Right atrium auricular region (tissue), 2 donors: ENCODE measurements around the gene ANAPC4. TPM values are rescaled to one million over a fixed set of nuclear protein-coding genes. Genes with fewer than 3 reads are reported as not detected.
"Not testable (repeated sequence)": the region's sequence is repeated elsewhere in the genome, so short reads cannot be mapped to it uniquely, and the experiment has no call there.

Experiments used
- DNase-seq: peaks from one replicate; pipeline ENCODE4 v3.0.0-alpha.2; 2019; ENCODE audit warnings: low spot score
- H3K27ac ChIP-seq, 2 donors: fragments of 200-600 bp; sonication (generic); 1 replicate in 1 of 2; 2 replicates in 1 of 2; pipeline ENCODE4 v1.5.1; 2016 to 2019
- H3K27me3 ChIP-seq, 2 donors: fragments of 200-600 bp; sonication (generic); one replicate each; pipeline versions ENCODE4 v1.5.1 to v1.6.0; 2017 to 2019
- H3K36me3 ChIP-seq: fragments of 200-600 bp; sonication (generic); one replicate; pipeline ENCODE4 v1.5.1; 2016
- H3K4me1 ChIP-seq, 2 donors: fragments of 200-600 bp; sonication (generic); one replicate each; pipeline versions ENCODE4 v1.5.1 to v1.6.0; 2017 to 2019
- H3K4me3 ChIP-seq, 2 donors: fragments of 200-600 bp; sonication (generic); 1 replicate in 1 of 2; 2 replicates in 1 of 2; pipeline ENCODE4 v1.5.1; 2017 to 2019; ENCODE audit warnings: mild to moderate bottlenecking in 1 of 2, moderate library complexity in 1 of 2
- H3K9me3 ChIP-seq, 2 donors: fragments of 200-600 bp; sonication (generic); one replicate each; pipeline ENCODE4 v1.5.1; 2019
- total RNA-seq, 2 donors: library from RNA; depleted of rRNA; stranded (reverse); fragments of >200 nt; gene quantifications; one replicate each; pipeline ENCODE4 v1.1.0, GENCODE V29; 2016
- TF ChIP-seq, protein P1 (sequence below), 2 donors: fragments of 200-600 bp; sonication (generic); IDR thresholded peaks; one replicate each; pipeline ENCODE4 v1.5.1; 2019; ENCODE audit warnings: antibody characterized with exemption in 2 of 2

The ANAPC4 gene
- total RNA-seq, 2 donors from 2014 or later, result 9.9 to 10.3 TPM

DNA sequence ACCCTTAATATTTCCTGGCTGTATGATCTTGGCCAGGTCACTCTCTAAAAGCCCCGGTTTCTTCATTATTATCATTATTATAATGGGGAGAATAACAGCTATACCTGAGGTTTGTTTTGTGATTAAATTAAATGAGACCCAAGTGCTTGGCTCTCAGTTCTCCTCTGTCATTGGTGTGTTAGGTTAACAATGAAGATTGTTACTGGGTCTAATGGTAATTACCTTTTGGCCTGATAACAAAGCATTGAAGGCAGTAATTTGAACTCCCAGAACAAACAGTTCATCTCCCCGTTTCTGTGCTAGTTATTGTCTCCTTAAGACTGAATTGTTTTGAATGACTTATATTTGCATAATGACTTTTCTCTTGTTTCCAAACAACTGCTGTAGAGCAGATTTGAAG is 6.8 kb upstream of the ANAPC4 start:
- H3K27me3 ChIP-seq, result no peaks in the 10 kb centered on the region
- no peaks in the 10 kb centered on the region for H3K9me3 ChIP-seq
- H3K4me1 ChIP-seq, result no peaks in the 10 kb centered on the region
- H3K27ac ChIP-seq, result no peak overlapping the region
- H3K36me3 ChIP-seq, result peaks cover 14% of the 10 kb centered on the region
- DNase-seq, result no peak
- no peak overlapping the region for H3K4me3 ChIP-seq
- TF ChIP-seq, protein P1, sequence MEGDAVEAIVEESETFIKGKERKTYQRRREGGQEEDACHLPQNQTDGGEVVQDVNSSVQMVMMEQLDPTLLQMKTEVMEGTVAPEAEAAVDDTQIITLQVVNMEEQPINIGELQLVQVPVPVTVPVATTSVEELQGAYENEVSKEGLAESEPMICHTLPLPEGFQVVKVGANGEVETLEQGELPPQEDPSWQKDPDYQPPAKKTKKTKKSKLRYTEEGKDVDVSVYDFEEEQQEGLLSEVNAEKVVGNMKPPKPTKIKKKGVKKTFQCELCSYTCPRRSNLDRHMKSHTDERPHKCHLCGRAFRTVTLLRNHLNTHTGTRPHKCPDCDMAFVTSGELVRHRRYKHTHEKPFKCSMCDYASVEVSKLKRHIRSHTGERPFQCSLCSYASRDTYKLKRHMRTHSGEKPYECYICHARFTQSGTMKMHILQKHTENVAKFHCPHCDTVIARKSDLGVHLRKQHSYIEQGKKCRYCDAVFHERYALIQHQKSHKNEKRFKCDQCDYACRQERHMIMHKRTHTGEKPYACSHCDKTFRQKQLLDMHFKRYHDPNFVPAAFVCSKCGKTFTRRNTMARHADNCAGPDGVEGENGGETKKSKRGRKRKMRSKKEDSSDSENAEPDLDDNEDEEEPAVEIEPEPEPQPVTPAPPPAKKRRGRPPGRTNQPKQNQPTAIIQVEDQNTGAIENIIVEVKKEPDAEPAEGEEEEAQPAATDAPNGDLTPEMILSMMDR (IDR thresholded peaks at IDR 0.05), result no peak

DNA sequence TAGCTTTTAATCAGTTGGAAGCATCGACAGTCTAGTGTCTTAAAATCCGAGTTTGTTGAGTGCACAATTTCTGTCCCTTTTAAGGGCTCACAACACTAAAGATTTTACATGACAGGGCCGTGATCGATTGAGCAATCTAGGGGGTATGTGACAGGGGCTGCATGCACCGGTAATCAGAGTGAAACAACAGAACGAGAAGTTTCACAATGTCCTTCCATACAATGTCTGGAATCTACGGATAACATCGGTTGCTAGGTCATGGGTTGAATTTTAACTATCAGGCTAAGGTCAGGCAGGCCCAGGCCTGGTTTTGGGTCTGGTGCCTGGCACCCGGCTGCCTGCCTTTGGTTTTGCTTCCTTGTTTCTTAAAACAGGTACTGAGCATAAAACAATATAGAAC is 4.5 kb upstream of the ANAPC4 start:
- not testable (repeated sequence) for H3K27me3 ChIP-seq, H3K27ac ChIP-seq, DNase-seq, H3K4me3 ChIP-seq, H3K4me1 ChIP-seq, H3K9me3 ChIP-seq
- peaks cover 14% of the 10 kb centered on the region for H3K36me3 ChIP-seq

DNA sequence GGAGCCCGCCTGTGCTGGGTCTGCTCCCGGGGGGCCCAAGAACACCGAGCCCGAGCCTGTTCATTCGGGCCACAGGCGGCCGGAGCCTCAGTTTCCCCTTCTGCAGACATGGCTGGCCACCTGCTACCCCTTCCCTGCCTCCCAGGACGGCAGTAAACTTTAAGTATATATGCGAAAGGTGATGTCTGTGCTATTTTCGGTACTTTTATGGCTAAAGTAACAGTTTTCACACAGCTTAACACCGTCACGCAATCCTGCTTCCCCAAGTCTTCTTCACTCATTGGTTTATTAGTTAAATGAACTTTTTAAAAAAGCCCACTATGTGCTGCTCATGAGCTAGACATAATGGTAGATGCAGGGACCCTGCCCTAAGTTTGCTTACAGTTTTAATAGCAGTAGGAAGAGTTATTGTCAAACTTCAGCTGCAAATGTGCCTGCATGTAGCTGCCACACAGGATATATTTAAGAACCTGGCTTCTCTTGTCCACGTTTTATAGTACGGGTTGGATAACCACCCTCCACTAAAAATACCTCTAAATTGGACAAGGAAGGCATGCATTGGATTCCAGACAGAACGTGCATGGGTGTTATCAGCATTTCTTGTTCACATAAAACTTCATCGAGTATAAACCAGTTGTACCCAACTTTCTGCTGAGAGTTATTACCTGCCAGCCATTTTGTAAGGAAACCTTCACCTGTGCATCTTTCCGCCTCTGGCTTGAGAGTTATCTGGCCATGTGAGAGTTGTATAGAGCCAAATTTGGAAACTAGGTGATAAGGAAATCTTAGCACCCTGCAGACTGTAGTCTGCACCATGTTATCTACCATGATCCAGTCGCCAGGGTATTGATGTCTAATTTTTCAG is 741 bp downstream of the ANAPC4 start:
- Histone ChIP-seq H3K4me3 (peak overlapping the region; percentile 87), H3K27me3 (no peaks in the 10 kb centered on the region), H3K4me1 (peaks cover 0 to 28% of the 10 kb centered on the region in 2 donors), H3K36me3 (peaks cover 7% of the 10 kb centered on the region), H3K9me3 (no peaks in the 10 kb centered on the region), H3K27ac (peak overlapping the region; percentile 76 to 79)
- no peak for DNase-seq
- TF ChIP-seq, protein P1 (IDR thresholded peaks at IDR 0.05), result no peak

DNA sequence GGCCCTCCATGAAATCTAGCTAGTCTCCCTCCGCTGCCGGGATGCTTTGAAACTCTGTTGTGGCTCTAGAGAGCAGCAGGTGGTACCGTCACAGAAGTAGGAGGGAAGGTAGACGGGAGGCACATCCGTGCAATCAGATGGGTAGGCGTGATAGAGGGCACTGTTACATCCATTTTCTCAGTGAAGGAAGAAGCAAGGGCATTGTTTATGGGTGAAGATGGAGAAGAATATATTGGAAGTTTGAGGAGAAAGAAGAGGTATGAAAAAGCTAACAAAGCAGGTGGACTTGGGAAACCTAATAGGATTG is 1.3 kb downstream of the ANAPC4 start:
- TF ChIP-seq, protein P1 (IDR thresholded peaks at IDR 0.05), result no peak
- Histone ChIP-seq H3K27ac (no peak overlapping the region), H3K27me3 (no peaks in the 10 kb centered on the region), H3K4me1 (peaks cover 0 to 28% of the 10 kb centered on the region in 2 donors), H3K9me3 (no peaks in the 10 kb centered on the region), H3K4me3 (no peak overlapping the region), H3K36me3 (peaks cover 12% of the 10 kb centered on the region)
- DNase-seq, result no peak

DNA sequence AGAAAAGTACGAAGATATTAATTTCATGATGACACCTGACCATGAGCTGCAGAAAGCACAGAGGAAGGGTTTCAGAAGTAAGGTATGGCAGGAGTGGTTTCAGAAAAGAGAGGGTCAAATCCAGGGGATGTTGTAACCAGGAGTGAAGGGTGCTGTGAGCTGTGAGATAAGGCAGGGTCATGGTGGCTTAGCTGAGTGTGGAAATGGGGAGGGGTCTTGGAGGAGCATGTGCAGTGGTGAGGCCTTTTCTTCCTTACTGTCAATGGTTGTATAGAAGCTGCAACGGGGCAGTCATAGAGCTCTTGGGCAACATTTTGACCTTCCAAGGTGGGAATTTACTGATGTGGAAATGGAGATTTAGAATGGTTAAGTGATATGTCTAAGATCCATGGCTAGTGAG is 2.5 kb downstream of the ANAPC4 start:
- Histone ChIP-seq H3K9me3 (no peaks in the 10 kb centered on the region), H3K4me1 (peaks cover 0 to 28% of the 10 kb centered on the region in 2 donors), H3K27me3 (no peaks in the 10 kb centered on the region), H3K36me3 (peaks cover 24% of the 10 kb centered on the region), H3K4me3 (no peak overlapping the region), H3K27ac (no peak overlapping the region)
- TF ChIP-seq, protein P1 (IDR thresholded peaks at IDR 0.05), result no peak
- no peak for DNase-seq

DNA sequence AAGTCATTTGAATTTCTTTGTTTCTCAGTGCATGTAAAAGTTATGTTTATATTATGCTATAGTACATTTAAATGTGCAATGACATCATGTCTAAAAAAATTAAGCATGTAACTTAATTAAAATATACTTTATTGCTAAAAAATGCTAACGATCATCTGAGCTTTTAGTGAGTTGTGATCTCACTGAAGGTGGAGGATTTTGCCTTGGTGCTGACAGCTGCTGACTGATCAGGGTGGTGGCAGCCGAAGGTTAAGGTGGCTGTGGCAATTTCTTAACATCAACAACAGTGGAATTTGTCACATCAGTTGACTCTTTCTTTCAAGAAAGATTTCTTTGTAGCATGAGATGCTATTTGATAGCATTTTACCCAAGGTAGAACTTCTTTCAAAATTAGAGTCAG is 6.6 kb downstream of the ANAPC4 start:
- H3K36me3 ChIP-seq, result peaks cover 26% of the 10 kb centered on the region
- no peaks in the 10 kb centered on the region for H3K27me3 ChIP-seq
- no peak for DNase-seq
- TF ChIP-seq, protein P1 (IDR thresholded peaks at IDR 0.05), result no peak
- no peaks in the 10 kb centered on the region for H3K9me3 ChIP-seq
- no peak overlapping the region for H3K27ac ChIP-seq
- H3K4me1 ChIP-seq, result peaks cover 0 to 14% of the 10 kb centered on the region in 2 donors
- H3K4me3 ChIP-seq, result no peak overlapping the region
